HuH-7.5 (cell line): Measurements from ENCODE around the gene ATXN7.

ENCODE experiments used
- DNase-seq: peaks from one replicate; pipeline ENCODE4 v3.0.0; 2011; ENCODE audit warnings: low spot score

ATXN7 gene

GRCh38 chr3:63936925-63937324 lies 73.3 kb downstream of the ATXN7 start:
- DNase-seq, result no peak

DNA sequence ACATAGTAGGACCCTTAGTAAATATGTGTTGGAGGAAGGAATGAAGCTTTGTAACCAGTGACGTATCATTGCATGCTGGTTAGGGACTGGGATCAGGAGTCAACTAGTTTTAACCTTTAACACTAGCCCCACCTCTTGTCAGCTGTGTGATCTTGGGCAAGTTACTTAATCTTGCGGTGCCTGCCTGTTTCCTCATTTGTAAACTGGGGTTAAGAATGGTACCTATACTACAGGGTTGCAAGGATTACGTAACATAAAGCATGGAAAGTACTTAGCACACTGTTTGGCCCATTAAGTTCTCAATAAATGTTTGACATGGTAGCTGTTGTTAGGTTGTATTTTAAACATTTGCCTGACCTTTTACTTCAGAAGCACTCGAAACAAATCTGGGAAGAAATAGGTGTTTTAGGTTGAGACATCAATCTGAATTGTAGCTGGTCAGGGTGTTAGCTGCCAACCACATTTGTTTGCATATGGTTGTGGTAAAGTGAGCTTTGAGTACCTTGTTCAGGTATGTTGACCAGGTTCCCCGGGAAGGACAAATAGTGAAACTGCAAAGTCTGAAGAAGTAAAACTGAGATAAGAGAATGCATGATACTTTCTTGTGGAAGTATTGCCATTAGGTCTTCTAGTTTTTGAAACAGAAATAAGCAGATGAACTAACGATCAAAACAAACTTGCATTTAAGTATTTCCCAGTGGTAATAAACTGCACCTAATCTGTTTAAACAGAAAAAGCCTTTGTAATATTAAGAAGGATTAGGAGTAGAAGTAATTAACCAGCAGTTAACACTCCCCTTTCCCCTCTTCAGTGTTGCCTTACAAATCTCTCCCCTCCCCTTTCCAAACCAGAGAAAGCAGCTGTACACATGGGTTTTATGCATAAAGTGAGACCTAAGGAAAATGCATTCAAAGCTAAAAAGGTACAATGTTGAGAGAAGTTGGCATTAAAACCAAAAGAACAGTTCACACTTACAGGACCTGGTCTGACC lies 74.3 kb downstream of the ATXN7 start:
- no peak for DNase-seq

GRCh38 chr3:63940389-63940757 lies 76.7 kb downstream of the ATXN7 start:
- no peak for DNase-seq

DNA sequence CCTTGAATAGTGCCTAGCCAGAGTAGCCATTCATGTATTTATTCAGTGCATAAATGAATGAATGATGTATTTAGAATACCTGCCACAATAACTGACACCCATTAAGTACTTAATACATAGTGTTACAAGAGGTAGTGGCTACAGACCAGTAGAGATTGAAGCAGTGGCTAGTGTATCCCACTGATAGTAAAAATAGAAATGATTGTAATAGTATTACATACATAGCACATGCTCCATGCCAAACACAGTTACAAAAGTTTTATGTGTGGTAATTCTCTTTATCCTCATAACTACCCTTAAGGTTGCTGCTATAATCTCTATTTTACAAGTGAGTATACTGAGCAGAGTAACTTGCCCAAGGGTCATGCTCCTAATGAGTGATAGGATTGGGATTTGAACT lies 78.9 kb downstream of the ATXN7 start:
- no peak for DNase-seq

- DNase-seq, result no peak
Measured at GRCh38 chr3:63943678-63944077, 80.0 kb downstream of the ATXN7 start.

GRCh38 chr3:63945558-63946096 lies 82.0 kb downstream of the ATXN7 start:
- DNase-seq, result no peak

DNA sequence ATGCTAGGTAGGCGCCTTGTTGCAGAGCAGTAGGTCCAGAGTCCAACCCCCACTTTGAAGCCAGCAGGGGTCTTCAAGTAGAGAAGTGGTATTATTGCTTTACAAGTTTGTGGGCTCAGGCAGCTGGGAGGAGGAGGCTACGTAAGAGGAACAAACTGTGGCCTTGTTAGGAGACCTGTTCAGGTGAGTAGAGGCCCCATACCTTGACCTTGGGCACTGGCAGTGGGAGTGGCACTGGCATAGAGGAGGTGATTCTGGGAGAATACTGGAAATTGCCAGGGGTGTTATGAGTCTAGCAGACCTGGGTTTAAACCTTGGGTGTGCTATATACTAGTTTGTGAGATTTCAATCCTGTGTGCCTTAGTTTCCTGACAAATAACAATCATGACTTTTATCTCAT lies 83.1 kb downstream of the ATXN7 start:
- no peak for DNase-seq

GRCh38 chr3:63947594-63947993 lies 83.9 kb downstream of the ATXN7 start:
- no peak for DNase-seq

- no peak for DNase-seq
Measured at GRCh38 chr3:63949005-63949404, 85.3 kb downstream of the ATXN7 start.

DNA sequence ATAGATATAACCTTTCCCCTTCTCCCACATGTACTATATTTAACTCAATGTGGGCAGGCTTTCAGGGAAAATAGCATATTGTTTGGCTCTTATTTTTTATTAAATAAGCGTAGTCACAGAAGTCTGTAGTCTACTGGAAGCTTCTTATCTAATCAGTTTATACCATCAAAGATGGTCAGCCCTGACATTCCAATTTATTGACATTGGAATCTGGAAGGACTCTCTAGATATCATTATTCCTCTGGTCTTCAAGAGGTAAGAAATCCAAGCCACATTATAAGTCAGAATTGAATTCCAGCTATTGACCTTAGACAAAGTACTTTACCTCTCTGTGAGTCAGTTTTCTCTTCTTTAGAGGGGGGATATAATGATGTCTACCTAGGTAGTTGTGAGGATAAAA lies 87.0 kb downstream of the ATXN7 start:
- no peak for DNase-seq

- DNase-seq, result no peak
Measured at GRCh38 chr3:63951492-63952247, 88.0 kb downstream of the ATXN7 start.

GRCh38 chr3:63952248-63952594 lies 88.6 kb downstream of the ATXN7 start:
- no peak for DNase-seq

- DNase-seq, result no peak
Measured at GRCh38 chr3:63954182-63954581, 90.5 kb downstream of the ATXN7 start.

DNA sequence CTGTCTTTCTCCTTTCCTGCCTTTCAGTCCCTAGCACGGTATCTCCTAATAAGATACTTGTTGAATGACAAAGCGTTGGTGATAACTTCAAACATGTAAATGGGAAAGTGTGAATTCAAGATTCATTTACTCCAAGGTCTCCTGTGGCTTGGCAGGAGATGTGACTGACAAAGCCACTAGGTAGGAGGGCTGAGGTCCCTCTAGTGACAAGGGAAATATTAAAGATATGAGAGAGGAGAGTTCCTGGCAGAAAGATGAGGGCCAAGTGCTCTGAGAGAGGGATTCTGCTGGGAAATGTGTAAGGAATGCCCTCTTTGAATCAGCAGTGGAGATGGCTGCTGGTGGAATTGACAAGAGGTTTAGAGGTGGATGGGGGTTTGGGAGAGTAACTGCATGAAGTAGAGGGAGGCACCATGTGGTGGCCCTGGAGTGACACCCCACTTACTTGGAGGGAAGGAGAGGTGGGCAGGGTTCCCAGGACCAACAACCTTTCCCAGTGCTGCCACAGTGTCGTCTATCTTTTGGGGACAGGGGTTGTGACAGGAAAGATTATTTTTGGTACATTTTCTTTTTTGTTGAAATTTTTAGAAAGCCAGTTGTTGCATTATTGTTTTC lies 91.5 kb downstream of the ATXN7 start:
- DNase-seq, result no peak

GRCh38 chr3:63955830-63956545 lies 92.3 kb downstream of the ATXN7 start:
- no peak for DNase-seq

DNA sequence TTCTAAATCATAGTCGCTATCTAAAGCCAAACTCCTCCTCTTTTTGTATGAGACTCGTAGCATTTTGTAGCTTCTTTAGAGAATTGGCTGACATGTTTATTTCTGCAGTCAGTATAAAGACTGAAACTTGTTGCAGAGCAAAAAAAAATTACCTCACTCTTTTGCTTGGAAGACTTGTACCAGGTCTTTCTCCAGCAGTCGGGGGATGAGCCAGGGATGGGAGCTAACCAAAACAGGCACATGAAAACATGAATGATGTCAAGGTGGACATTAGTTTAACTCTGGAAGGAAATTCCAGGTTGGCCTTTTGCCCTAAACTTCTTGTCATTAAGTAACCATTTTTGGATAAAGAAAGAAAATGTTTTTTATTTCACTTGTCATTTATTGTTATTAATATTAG lies 95.5 kb downstream of the ATXN7 start:
- no peak for DNase-seq

DNA sequence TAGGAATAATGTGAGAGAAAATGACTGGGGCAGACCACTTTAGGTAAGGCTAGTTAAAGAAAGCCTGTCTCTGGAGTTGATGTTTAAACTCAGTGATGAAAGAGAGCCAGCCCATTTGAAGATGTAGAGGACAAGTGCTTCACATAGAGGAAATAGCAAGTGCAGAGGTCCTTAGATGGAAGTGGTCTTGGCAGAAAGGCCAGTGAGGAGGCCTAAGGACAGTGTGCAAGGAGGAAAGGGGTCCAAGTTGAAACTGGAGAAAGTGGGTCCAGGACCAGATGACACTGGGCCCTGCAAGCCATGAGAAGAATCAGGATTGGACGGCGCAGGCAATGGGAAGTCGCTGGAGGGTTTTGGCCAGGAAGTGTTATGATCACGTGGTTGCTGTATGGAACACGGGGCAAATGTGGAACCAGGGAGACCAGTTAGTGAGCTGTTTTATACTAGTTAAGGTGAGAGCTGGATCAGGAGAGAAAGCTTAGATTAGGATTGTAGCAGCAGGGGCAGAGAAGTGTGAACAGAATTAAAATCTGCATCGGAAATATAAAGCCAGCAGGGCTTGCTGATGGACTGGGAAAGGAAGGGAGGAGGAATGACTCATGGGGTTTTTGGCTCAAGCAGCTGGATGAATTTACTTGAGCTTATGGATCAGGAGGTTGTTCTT lies 96.5 kb downstream of the ATXN7 start:
- DNase-seq, result no peak

DNA sequence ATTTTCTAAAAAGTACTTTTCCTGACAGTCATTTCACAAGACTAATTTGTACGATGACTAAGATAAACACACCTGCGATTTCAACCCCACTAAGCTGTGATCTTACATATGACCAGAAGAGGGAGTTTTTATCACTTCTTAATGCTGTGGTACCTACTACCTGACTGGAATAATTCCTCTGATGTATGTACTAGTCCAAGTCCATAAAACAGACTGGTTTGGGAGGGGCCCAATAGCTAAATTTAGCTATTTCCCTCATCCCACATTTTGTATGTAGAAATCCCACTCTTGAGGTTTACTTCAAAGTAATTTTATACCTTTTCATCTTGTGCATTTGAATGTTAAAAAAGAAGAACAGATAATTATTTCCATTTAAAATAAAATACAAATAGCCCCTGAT lies 98.2 kb downstream of the ATXN7 start:
- DNase-seq, result no peak

- no peak for DNase-seq
Measured at GRCh38 chr3:63963496-63963895, 99.8 kb downstream of the ATXN7 start.

DNA sequence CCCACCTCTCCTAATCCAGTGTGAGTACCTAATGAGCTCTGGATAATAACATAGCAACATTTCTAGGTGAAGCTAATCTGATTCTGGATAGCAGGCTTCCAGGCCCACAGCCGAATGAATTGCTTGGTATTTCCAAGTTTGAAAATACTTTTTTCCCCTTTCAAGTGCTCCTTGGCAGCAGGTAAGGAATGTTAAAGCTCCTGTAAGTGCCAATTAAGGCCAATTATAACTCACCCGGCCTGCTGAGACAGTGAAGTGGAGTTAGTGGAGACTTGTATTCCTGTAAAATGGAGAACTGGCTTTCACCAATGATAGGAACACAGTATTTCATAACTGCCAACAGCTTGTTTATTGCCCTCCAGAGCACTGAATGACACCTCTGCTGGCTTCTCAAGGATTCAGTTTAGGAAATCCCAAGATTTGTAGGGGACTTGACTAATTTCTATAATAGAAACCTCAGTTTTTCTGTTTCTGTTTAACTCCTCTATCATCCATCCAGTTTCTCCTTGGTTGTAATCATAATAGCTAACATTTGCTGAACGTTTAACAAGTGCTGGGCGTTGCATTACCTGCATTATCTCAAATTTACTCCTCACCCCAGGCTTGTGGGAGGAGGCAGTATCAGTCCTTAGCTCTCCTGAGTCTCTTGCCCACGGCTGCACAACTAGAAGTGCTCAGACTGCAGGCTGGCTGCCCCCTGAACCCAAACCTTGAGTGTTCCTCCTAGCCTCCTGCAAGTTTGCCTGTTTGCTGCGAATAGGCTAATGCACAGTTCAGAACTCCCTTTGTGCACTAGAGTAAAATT lies 101.2 kb downstream of the ATXN7 start:
- no peak for DNase-seq

DNA sequence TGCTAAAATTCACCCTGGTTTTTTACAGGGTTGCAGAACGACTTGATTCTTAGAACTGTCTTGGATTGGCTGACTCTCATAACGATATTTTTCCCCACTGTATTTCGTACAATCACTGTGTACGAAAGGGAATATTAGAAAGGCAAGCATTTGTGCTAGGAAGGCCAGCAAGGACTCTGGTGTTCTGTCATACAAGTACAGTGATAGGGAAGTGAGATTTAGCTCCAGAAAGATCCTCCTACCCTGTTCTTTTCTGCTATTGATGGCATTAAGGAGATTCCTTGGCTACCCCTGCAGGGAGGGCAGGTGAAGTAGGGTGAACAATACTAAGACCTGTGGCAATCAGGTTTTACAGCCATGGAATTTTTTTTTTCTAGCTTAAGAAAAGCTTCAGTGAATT lies 102.3 kb downstream of the ATXN7 start:
- DNase-seq, result no peak
